HepG2 (cell line): ENCODE results near the gene NDUFS7. TPM values are rescaled to one million over a fixed set of nuclear protein-coding genes. Genes with fewer than 3 reads are reported as not detected.

Experiments
- DNMT1 ChIP-seq: sonication (generic); formaldehyde crosslinking; IDR thresholded peaks from 2 replicates; pipeline ENCODE4 v1.5.1; 2020; ENCODE audit warnings: mild to moderate bottlenecking, missing genetic modification reagents
- HDAC2 ChIP-seq: sonication (generic); formaldehyde crosslinking; IDR thresholded peaks from 2 replicates; pipeline ENCODE4 v1.4.0; 2020; ENCODE audit warnings: missing genetic modification reagents
- JARID2 ChIP-seq: sonication (generic); formaldehyde crosslinking; IDR thresholded peaks from 2 replicates; pipeline ENCODE4 v1.8.1; 2023; ENCODE audit warnings: missing genetic modification reagents, inconsistent platforms; ENCODE audit not compliant: insufficient replicate concordance
- MAFK ChIP-seq, 2 experiments: IDR thresholded peaks in 1 of 2; conservative IDR thresholded peaks in 1 of 2; 2 replicates each; pipeline ENCODE4 v1.6.1; 2011; ENCODE audit warnings: improper control_type of control experiment in 2 of 2, low read length in 2 of 2
- MAX ChIP-seq: IDR thresholded peaks from 2 replicates; pipeline ENCODE4 v1.6.1; 2012; ENCODE audit warnings: inconsistent platforms
- NFKBIZ ChIP-seq: IDR thresholded peaks from 2 replicates; pipeline ENCODE4 v1.6.1; 2018; ENCODE audit warnings: missing genetic modification reagents, missing compliant biosample characterization
- NPAS2 ChIP-seq: sonication (generic); formaldehyde crosslinking; IDR thresholded peaks from 2 replicates; pipeline ENCODE4 v1.8.0; 2022; ENCODE audit warnings: mild to moderate bottlenecking, missing genetic modification reagents, borderline replicate concordance
- PCBP2 ChIP-seq: fragments of 200-400 bp; formaldehyde crosslinking; optimal IDR thresholded peaks from 2 replicates; pipeline ENCODE3; 2018; ENCODE audit warnings: low read length, low read depth; ENCODE audit not compliant: poor library complexity, severe bottlenecking
- RBAK ChIP-seq: sonication (generic); formaldehyde crosslinking; IDR thresholded peaks from 2 replicates; pipeline ENCODE4 v1.5.1; 2020; ENCODE audit warnings: mild to moderate bottlenecking, missing genetic modification reagents
- REST ChIP-seq, 2 experiments: IDR thresholded peaks; 2 replicates each; pipeline ENCODE4 v1.6.1; 2011 to 2012; ENCODE audit warnings: low read length in 2 of 2, borderline replicate concordance in 1 of 2, low read depth in 1 of 2, mild to moderate bottlenecking in 1 of 2, moderate library complexity in 1 of 2
- ZBTB7A ChIP-seq: sonication (generic); formaldehyde crosslinking; IDR thresholded peaks from 2 replicates; pipeline ENCODE4 v1.8.0; 2022; ENCODE audit warnings: mild to moderate bottlenecking, missing genetic modification reagents
- ZFP37 ChIP-seq: sonication (generic); formaldehyde crosslinking; IDR thresholded peaks from 2 replicates; pipeline ENCODE4 v1.4.0; 2020; ENCODE audit warnings: missing genetic modification reagents, borderline replicate concordance
- ZKSCAN1 ChIP-seq: fragments of 150-350 bp; IDR thresholded peaks from 2 replicates; pipeline ENCODE4 v1.6.1; 2014; ENCODE audit warnings: low read length
- ZNF160 ChIP-seq: sonication (generic); formaldehyde crosslinking; IDR thresholded peaks from 2 replicates; pipeline ENCODE4 v1.8.0; 2022; ENCODE audit warnings: mild to moderate bottlenecking, inconsistent platforms, missing genetic modification reagents
- ZNF253 ChIP-seq: sonication (generic); formaldehyde crosslinking; IDR thresholded peaks from 2 replicates; pipeline ENCODE4 v1.8.0; 2022; ENCODE audit warnings: mild to moderate bottlenecking, missing genetic modification reagents, borderline replicate concordance
- ZNF256 ChIP-seq: sonication (generic); formaldehyde crosslinking; conservative IDR thresholded peaks from 2 replicates; pipeline ENCODE4 v1.4.0; 2020; ENCODE audit warnings: missing genetic modification reagents
- ZNF335 ChIP-seq: sonication (generic); formaldehyde crosslinking; IDR thresholded peaks from 2 replicates; pipeline ENCODE4 v1.4.0; 2020; ENCODE audit warnings: missing genetic modification reagents
- ZNF432 ChIP-seq: sonication (generic); formaldehyde crosslinking; IDR thresholded peaks from 2 replicates; pipeline ENCODE4 v1.5.0; 2020; ENCODE audit warnings: missing genetic modification reagents, mild to moderate bottlenecking, borderline replicate concordance
- ZNF441 ChIP-seq: sonication (generic); formaldehyde crosslinking; IDR thresholded peaks from 2 replicates; pipeline ENCODE4 v1.7.0; 2021; ENCODE audit warnings: missing genetic modification reagents, borderline replicate concordance
- ZNF577 ChIP-seq: sonication (generic); formaldehyde crosslinking; IDR thresholded peaks from 2 replicates; pipeline ENCODE4 v1.4.0; 2020; ENCODE audit warnings: mild to moderate bottlenecking, low read depth, missing genetic modification reagents, borderline replicate concordance
- ZNF724P ChIP-seq: sonication (generic); formaldehyde crosslinking; IDR thresholded peaks from 2 replicates; pipeline ENCODE4 v1.8.0; 2022; ENCODE audit warnings: missing genetic modification reagents, borderline replicate concordance
- ZXDC ChIP-seq: sonication (generic); formaldehyde crosslinking; IDR thresholded peaks from 2 replicates; pipeline ENCODE4 v1.5.0; 2020; ENCODE audit warnings: mild to moderate bottlenecking, missing genetic modification reagents
- polyA plus RNA-seq, 8 experiments: library from polyadenylated mRNA; depleted of rRNA in 3 of 8; stranded (reverse) in 7 of 8; unstranded in 1 of 8; fragments of >200 nt; fragmentation: Illumina TruSeq in 4 of 8; extraction: Trizol in 4 of 8; gene quantifications; 2 replicates each; pipeline versions ENCODE4 v1.2.1 to v1.2.3, GENCODE V29; 2011 to 2016; ENCODE audit warnings: low read depth in 4 of 8, missing spikeins in 1 of 8, mixed read lengths in 1 of 8; ENCODE audit not compliant: insufficient read depth in 1 of 8
- total RNA-seq, 5 experiments: library from RNA; depleted of rRNA; stranded (reverse); fragments of >200 nt; fragmentation: Illumina TruSeq; extraction: Trizol; gene quantifications; 2 replicates each; pipeline ENCODE4 v1.2.3, GENCODE V29; 2016; ENCODE audit warnings: low read depth in 1 of 5

Gene NDUFS7
- total and polyA plus RNA-seq, 2 of the 13 experiments (the other 11 are each of a cell fraction or from before 2014, with no cell fraction given): 34.3 to 66.9 TPM

GRCh38 chr19:1438035-1438932, 54.6 kb downstream of the NDUFS7 start, which contains the start of gene RPS15 (continued):
- TF ChIP-seq REST (IDR thresholded peaks at IDR 0.05; ENCODE audit: borderline replicate concordance in 1 of 2, low read depth in 1 of 2, low read length in 2 of 2) (peak in 1 of 2 experiments; percentile 68; a peak in 2 of 4 replicates), ZNF724P (CRISPR knock-in tag) (peak; percentile 34; the same call in 1 of the 2 replicates), PCBP2 (no peak), NFKBIZ (CRISPR knock-in tag) (peak; percentile 83), ZNF577 (CRISPR knock-in tag) (no peak), ZNF432 (CRISPR knock-in tag) (no peak), HDAC2 (CRISPR knock-in tag) (peak; percentile 92), MAFK (conservative IDR thresholded peaks at IDR 0.05 in 1 of 2, IDR thresholded peaks at IDR 0.05 in 1 of 2; ENCODE audit: low read length in 2 of 2) (no peak; a peak in 1 of 4 replicates), NPAS2 (CRISPR knock-in tag) (no peak), ZXDC (peak; percentile 99), ZKSCAN1 (peak; percentile 72; the same call in 1 of the 2 replicates), ZNF253 (CRISPR knock-in tag) (peak; percentile 64; the same call in 1 of the 2 replicates), MAX (peak; percentile 95), ZFP37 (CRISPR knock-in tag) (peak; percentile 94; the same call in 1 of the 2 replicates), ZBTB7A (CRISPR knock-in tag) (no peak; the same call in none of the 2 replicates), ZNF335 (CRISPR knock-in tag) (peak; percentile 93), ZNF256 (CRISPR knock-in tag) (peak; percentile 88; the same call in 1 of the 2 replicates), ZNF160 (0 out of 2 replicates have a peak, but pooled peaks have one; percentile 62), DNMT1 (CRISPR knock-in tag) (no peak), RBAK (CRISPR knock-in tag) (peak; percentile 56; the same call in 1 of the 2 replicates), JARID2 (no peak), ZNF441 (CRISPR knock-in tag) (peak; percentile 79)
